HEK293 (cell line): ENCODE data around the gene DLG1.

Source experiments
- CTCF ChIA-PET: fragments of 350-600 bp; formaldehyde crosslinking; extraction: SDS; loops from one replicate; lab custom pipeline; 2021; ENCODE audit warnings: antibody characterized with exemption; lab: Yijun Ruan, JAX
- POLR2A ChIA-PET: fragments of 300-600 bp; formaldehyde crosslinking; extraction: SDS; loops from one replicate; lab custom pipeline; 2020; ENCODE audit warnings: antibody characterized with exemption, inconsistent platforms; lab: Yijun Ruan, JAX
- H3K27ac ChIP-seq: fragments of 200-500 bp; sonication (Bioruptor generic); 2 replicates; pipeline ENCODE4 v1.5.1; 2014; ENCODE audit warnings: low read depth, low read length, control low read depth, inconsistent platforms; ENCODE audit errors: extremely low read depth
- H3K36me3 ChIP-seq, 2 experiments: fragments of 200-500 bp in 1 of 2; sonication (Bioruptor generic) in 1 of 2; 1 replicate in 1 of 2; 2 replicates in 1 of 2; pipeline ENCODE4 v1.5.1; 2014 to 2017; ENCODE audit warnings: inconsistent platforms in 2 of 2, low read length in 2 of 2; ENCODE audit not compliant: control insufficient read depth in 2 of 2, insufficient read depth in 1 of 2
- H3K4me1 ChIP-seq: fragments of 200-500 bp; sonication (Bioruptor generic); 2 replicates; pipeline ENCODE4 v1.5.1; 2014; ENCODE audit warnings: mild to moderate bottlenecking, low read length, inconsistent platforms; ENCODE audit not compliant: control insufficient read depth, insufficient read depth
- H3K4me3 ChIP-seq: 2 replicates; pipeline ENCODE4 v1.5.1; 2011; ENCODE audit warnings: low read depth, mild to moderate bottlenecking, control low read depth, low read length, moderate library complexity
- H3K9me3 ChIP-seq: fragments of 200-500 bp; sonication (Bioruptor generic); 2 replicates; pipeline ENCODE4 v1.5.1; 2014; ENCODE audit warnings: low read depth, low read length, inconsistent platforms; ENCODE audit not compliant: control insufficient read depth, insufficient read depth
- KLF8 ChIP-seq: fragments of 450-650 bp; formaldehyde crosslinking; IDR thresholded peaks from 2 replicates; pipeline ENCODE4 v1.5.1; 2016; ENCODE audit warnings: missing biosample characterization, missing genetic modification characterization
- PATZ1 ChIP-seq: fragments of 450-650 bp; formaldehyde crosslinking; IDR thresholded peaks from 2 replicates; pipeline ENCODE4 v1.5.1; 2016; ENCODE audit warnings: missing biosample characterization, missing genetic modification characterization
- SETDB1 ChIP-seq: IDR thresholded peaks from one replicate; pipeline ENCODE4 v1.6.1; 2017; ENCODE audit warnings: mild to moderate bottlenecking, low read length, moderate library complexity, mixed read lengths; ENCODE audit not compliant: insufficient read length
- TCF7L2 ChIP-seq: IDR thresholded peaks from 2 replicates; pipeline ENCODE4 v1.6.1; 2011; ENCODE audit warnings: low read depth, mild to moderate bottlenecking, inconsistent platforms, low read length, moderate library complexity, borderline replicate concordance
- ZBTB11 ChIP-seq: fragments of 450-650 bp; formaldehyde crosslinking; conservative IDR thresholded peaks from 2 replicates; pipeline ENCODE4 v1.5.1; 2016; ENCODE audit warnings: low read depth, missing biosample characterization, missing genetic modification characterization
- ZBTB8A ChIP-seq: fragments of 450-650 bp; formaldehyde crosslinking; IDR thresholded peaks from 2 replicates; pipeline ENCODE4 v1.5.1; 2016; ENCODE audit warnings: missing biosample characterization, missing genetic modification characterization
- ZNF155 ChIP-seq: fragments of 450-650 bp; formaldehyde crosslinking; IDR thresholded peaks from 2 replicates; pipeline ENCODE4 v1.5.1; 2016; ENCODE audit warnings: missing biosample characterization, missing genetic modification characterization
- ZNF157 ChIP-seq: fragments of 450-650 bp; formaldehyde crosslinking; IDR thresholded peaks from 2 replicates; pipeline ENCODE4 v1.5.1; 2016; ENCODE audit warnings: missing biosample characterization, missing genetic modification characterization
- ZNF175 ChIP-seq: fragments of 450-650 bp; formaldehyde crosslinking; IDR thresholded peaks from 2 replicates; pipeline ENCODE4 v1.5.1; 2016; ENCODE audit warnings: missing biosample characterization, missing genetic modification characterization
- ZNF211 ChIP-seq: fragments of 450-650 bp; formaldehyde crosslinking; IDR thresholded peaks from 2 replicates; pipeline ENCODE4 v1.5.1; 2016; ENCODE audit warnings: low read depth, missing biosample characterization, missing genetic modification characterization
- ZNF280C ChIP-seq: fragments of 450-650 bp; formaldehyde crosslinking; IDR thresholded peaks from 2 replicates; pipeline ENCODE4 v1.5.1; 2016; ENCODE audit warnings: missing biosample characterization, missing genetic modification characterization
- ZNF341 ChIP-seq: fragments of 450-650 bp; formaldehyde crosslinking; IDR thresholded peaks from 2 replicates; pipeline ENCODE4; 2016; ENCODE audit warnings: low read depth, missing biosample characterization, missing genetic modification characterization
- ZNF37A ChIP-seq: fragments of 450-650 bp; IDR thresholded peaks from 2 replicates; pipeline ENCODE4 v1.5.1; 2018; ENCODE audit warnings: missing biosample characterization, missing genetic modification characterization
- ZNF398 ChIP-seq: fragments of 450-650 bp; formaldehyde crosslinking; IDR thresholded peaks from 2 replicates; pipeline ENCODE4 v1.5.1; 2017; ENCODE audit warnings: missing biosample characterization, missing genetic modification characterization
- ZNF514 ChIP-seq: fragments of 450-650 bp; formaldehyde crosslinking; IDR thresholded peaks from 2 replicates; pipeline ENCODE4 v1.5.1; 2016; ENCODE audit warnings: missing biosample characterization, missing genetic modification characterization
- ZNF626 ChIP-seq: fragments of 450-650 bp; sonication (Bioruptor Pico); formaldehyde crosslinking; IDR thresholded peaks from 2 replicates; pipeline ENCODE4 v1.5.1; 2018; ENCODE audit warnings: missing biosample characterization, missing genetic modification characterization, inconsistent platforms
- ZNF704 ChIP-seq: fragments of 450-650 bp; formaldehyde crosslinking; IDR thresholded peaks from 2 replicates; pipeline ENCODE4 v1.5.1; 2016; ENCODE audit warnings: missing biosample characterization, missing genetic modification characterization
- ZNF837 ChIP-seq: fragments of 450-650 bp; formaldehyde crosslinking; IDR thresholded peaks from 2 replicates; pipeline ENCODE4 v1.5.1; 2016; ENCODE audit warnings: missing biosample characterization, missing genetic modification characterization

Gene DLG1

GRCh38 chr3:197337656-197338055, 39.2 kb upstream of the DLG1 start:
- H3K4me1 ChIP-seq = no peaks in the 10 kb centered on the region
- ChIA-PET POLR2A (no interaction called here), CTCF (no interaction called here)
- H3K36me3 ChIP-seq = no peaks in the 10 kb centered on the region
- H3K9me3 ChIP-seq = no peaks in the 10 kb centered on the region
- no peak overlapping the region for H3K27ac ChIP-seq
- TF ChIP-seq PATZ1 (tag by site-specific recombination) (no peak), ZBTB11 (tag by site-specific recombination) (no peak), KLF8 (tag by site-specific recombination) (no peak), ZNF398 (tag by site-specific recombination) (no peak), ZNF514 (no peak), ZBTB8A (tag by site-specific recombination) (no peak), ZNF211 (tag by site-specific recombination) (no peak), ZNF704 (no peak), SETDB1 (no peak), TCF7L2 (no peak), ZNF155 (no peak), ZNF341 (tag by site-specific recombination) (no peak), ZNF157 (tag by site-specific recombination) (no peak), ZNF175 (tag by site-specific recombination) (no peak), ZNF837 (no peak), ZNF626 (tag by site-specific recombination) (no peak), ZNF280C (no peak), ZNF37A (tag by site-specific recombination) (no peak)
- no peak overlapping the region for H3K4me3 ChIP-seq
